ENCODE results near the gene CSTPP1.
"Not testable (repeated sequence)": the region's sequence is repeated elsewhere in the genome, so short reads cannot be mapped to it uniquely, and the experiment has no call there.

Gene CSTPP1

GRCh38 chr11:46916286-46917108 lies 20.1 kb upstream of the CSTPP1 start:
- peak; percentile 68 for DNase-seq (ENCODE audit: low spot score)
- TF ChIP-seq CTCF (IDR thresholded peaks at IDR 0.05; ENCODE audit: extremely low read depth, insufficient read depth, missing control alignments) = no peak
- in situ Hi-C loops (cut with MboI; ENCODE audit: low pct_unique_long_range_greater_than_20kb, low sequenced_read_pairs, unreplicated experiment) = no loop called here

- in situ Hi-C loops (cut with MboI; ENCODE audit: low pct_unique_long_range_greater_than_20kb, low sequenced_read_pairs, unreplicated experiment) = no loop called here
- no peak for DNase-seq (ENCODE audit: low spot score)
- TF ChIP-seq CTCF (IDR thresholded peaks at IDR 0.05; ENCODE audit: extremely low read depth, insufficient read depth, missing control alignments) = no peak
Observed at GRCh38 chr11:46917109-46917761, 19.3 kb upstream of the CSTPP1 start.

- in situ Hi-C loops (cut with MboI; ENCODE audit: low pct_unique_long_range_greater_than_20kb, low sequenced_read_pairs, unreplicated experiment) = no loop called here
- no peak for TF ChIP-seq CTCF (IDR thresholded peaks at IDR 0.05; ENCODE audit: extremely low read depth, insufficient read depth, missing control alignments)
- no peak for DNase-seq (ENCODE audit: low spot score)
Observed at GRCh38 chr11:46917762-46918082, 18.8 kb upstream of the CSTPP1 start.

GRCh38 chr11:46918083-46918787 lies 18.3 kb upstream of the CSTPP1 start, which contains the start of gene LRP4:
TSS of gene LRP4 (minus strand) at chr11:46918550. CDS start at chr11:46918379, 171 bp downstream.
- no peak for TF ChIP-seq CTCF (IDR thresholded peaks at IDR 0.05; ENCODE audit: extremely low read depth, insufficient read depth, missing control alignments)
- peak; percentile 88 for DNase-seq (ENCODE audit: low spot score)
- in situ Hi-C loops (cut with MboI; ENCODE audit: low pct_unique_long_range_greater_than_20kb, low sequenced_read_pairs, unreplicated experiment) = no loop called here

- TF ChIP-seq CTCF (IDR thresholded peaks at IDR 0.05; ENCODE audit: extremely low read depth, insufficient read depth, missing control alignments) = no peak
- DNase-seq (ENCODE audit: low spot score) = no peak
- in situ Hi-C loops (cut with MboI; ENCODE audit: low pct_unique_long_range_greater_than_20kb, low sequenced_read_pairs, unreplicated experiment) = no loop called here
Observed at GRCh38 chr11:46918788-46919513, 17.6 kb upstream of the CSTPP1 start.

- DNase-seq (ENCODE audit: low spot score) = no peak
- in situ Hi-C loops (cut with MboI; ENCODE audit: low pct_unique_long_range_greater_than_20kb, low sequenced_read_pairs, unreplicated experiment) = loop anchor here (10.0 kb wide), 1 partner anchor 234 kb away; no protein-coding TSS in a partner anchor
- no peak for TF ChIP-seq CTCF (IDR thresholded peaks at IDR 0.05; ENCODE audit: extremely low read depth, insufficient read depth, missing control alignments)
Observed at GRCh38 chr11:46920755-46921154, 15.8 kb upstream of the CSTPP1 start.

GRCh38 chr11:46927928-46928327 lies 8.6 kb upstream of the CSTPP1 start:
- in situ Hi-C loops (cut with MboI; ENCODE audit: low pct_unique_long_range_greater_than_20kb, low sequenced_read_pairs, unreplicated experiment) = loop anchor here (10.0 kb wide), 1 partner anchor 227 kb away; no protein-coding TSS in a partner anchor
- DNase-seq (ENCODE audit: low spot score) = not testable (repeated sequence)

- not testable (repeated sequence) for DNase-seq (ENCODE audit: low spot score)
- in situ Hi-C loops (cut with MboI; ENCODE audit: low pct_unique_long_range_greater_than_20kb, low sequenced_read_pairs, unreplicated experiment) = loop anchor here (10.0 kb wide), 1 partner anchor 226 kb away; no protein-coding TSS in a partner anchor
Observed at GRCh38 chr11:46928701-46929100, 7.9 kb upstream of the CSTPP1 start.

Measured in GM13977 (cell line).